ENCODE data around the gene GPR61. TPM values are rescaled to one million over a fixed set of nuclear protein-coding genes. Genes with fewer than 3 reads are reported as not detected.

GPR61 gene, protein sequence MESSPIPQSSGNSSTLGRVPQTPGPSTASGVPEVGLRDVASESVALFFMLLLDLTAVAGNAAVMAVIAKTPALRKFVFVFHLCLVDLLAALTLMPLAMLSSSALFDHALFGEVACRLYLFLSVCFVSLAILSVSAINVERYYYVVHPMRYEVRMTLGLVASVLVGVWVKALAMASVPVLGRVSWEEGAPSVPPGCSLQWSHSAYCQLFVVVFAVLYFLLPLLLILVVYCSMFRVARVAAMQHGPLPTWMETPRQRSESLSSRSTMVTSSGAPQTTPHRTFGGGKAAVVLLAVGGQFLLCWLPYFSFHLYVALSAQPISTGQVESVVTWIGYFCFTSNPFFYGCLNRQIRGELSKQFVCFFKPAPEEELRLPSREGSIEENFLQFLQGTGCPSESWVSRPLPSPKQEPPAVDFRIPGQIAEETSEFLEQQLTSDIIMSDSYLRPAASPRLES
- total RNA-seq = 0.13 TPM in 1 of 2 replicates, not detected in the other

- no peak for DNase-seq (ENCODE audit: low read depth in 2 of 2)
Measured at GRCh38 chr1:109539676-109540075, at the start of gene GPR61. Gene GPR61, plus strand, starts transcription at chr1:109539872. Its CDS starts 3,151 bp downstream, at chr1:109543023.

GRCh38 chr1:109490029-109490933 is 49.4 kb upstream of the GPR61 start:
- peak; percentile 27 to 64 for DNase-seq (ENCODE audit: low read depth in 2 of 2)

- DNase-seq (ENCODE audit: low read depth in 2 of 2) = no peak
Measured at GRCh38 chr1:109490934-109491302, 48.8 kb upstream of the GPR61 start.

GRCh38 chr1:109491372-109491771 is 48.3 kb upstream of the GPR61 start:
- no peak for DNase-seq (ENCODE audit: low read depth in 2 of 2)

DNA sequence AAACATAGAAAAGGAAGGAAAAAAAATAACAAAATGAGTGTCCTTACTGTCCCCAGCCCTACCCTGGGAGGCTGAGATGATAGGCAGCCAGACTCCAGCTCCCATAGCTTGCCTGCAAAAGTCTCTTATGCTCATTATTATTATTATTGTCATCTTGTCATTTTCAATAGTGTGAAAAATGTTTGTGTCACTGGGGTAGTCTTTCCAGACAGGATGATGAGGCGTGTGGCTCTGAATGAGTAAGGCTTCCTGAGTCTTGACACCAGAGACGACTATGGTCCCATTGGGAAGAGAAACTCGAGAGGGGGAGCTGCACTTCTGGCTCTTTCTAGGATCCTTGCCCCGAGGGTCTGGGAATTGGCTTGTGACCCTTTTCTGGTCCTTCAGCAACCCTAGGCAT is 46.9 kb upstream of the GPR61 start:
- DNase-seq (ENCODE audit: low read depth in 2 of 2) = peak in 1 of 2 donors; percentile 32

DNA sequence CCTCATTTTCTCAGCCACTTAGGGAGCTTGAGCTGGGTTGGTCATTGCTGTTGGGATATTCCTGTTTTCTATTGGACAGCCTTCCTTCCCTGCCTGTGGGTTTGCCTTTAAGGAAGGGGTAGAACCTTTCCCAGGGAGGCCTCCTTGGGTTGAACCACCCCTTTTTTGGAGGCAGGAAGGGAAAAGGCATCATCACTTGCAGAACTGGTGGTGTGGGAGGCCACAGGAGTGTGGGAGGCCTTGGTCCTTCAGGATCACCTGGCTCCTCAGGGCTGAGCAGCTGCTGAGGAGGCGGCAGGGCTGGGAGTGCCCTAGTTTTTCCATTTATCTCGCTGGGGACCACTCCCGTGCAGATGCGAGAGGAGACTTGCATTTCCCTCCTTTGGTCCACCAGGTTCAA is 46.4 kb upstream of the GPR61 start:
- DNase-seq (ENCODE audit: low read depth in 2 of 2) = no peak

- peak; percentile 61 to 81 for DNase-seq (ENCODE audit: low read depth in 2 of 2)
Measured at GRCh38 chr1:109493805-109494539, 45.7 kb upstream of the GPR61 start, which contains the start of gene CYB561D1. Gene CYB561D1, plus strand, starts transcription at chr1:109494094. Its CDS starts 46 bp downstream, at chr1:109494140.

DNA sequence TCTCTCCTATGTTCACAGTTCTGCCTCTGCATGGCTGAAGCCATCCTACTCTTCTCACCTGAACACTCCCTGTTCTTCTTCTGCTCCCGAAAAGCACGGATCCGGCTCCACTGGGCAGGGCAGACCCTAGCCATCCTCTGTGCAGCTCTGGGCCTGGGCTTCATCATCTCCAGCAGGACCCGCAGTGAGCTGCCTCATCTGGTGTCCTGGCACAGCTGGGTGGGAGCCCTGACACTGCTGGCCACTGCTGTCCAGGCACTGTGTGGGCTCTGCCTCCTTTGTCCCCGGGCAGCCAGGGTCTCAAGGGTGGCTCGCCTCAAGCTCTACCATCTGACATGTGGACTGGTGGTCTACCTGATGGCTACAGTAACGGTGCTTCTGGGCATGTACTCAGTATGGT is 43.9 kb upstream of the GPR61 start:
- DNase-seq (ENCODE audit: low read depth in 2 of 2) = no peak

DNA sequence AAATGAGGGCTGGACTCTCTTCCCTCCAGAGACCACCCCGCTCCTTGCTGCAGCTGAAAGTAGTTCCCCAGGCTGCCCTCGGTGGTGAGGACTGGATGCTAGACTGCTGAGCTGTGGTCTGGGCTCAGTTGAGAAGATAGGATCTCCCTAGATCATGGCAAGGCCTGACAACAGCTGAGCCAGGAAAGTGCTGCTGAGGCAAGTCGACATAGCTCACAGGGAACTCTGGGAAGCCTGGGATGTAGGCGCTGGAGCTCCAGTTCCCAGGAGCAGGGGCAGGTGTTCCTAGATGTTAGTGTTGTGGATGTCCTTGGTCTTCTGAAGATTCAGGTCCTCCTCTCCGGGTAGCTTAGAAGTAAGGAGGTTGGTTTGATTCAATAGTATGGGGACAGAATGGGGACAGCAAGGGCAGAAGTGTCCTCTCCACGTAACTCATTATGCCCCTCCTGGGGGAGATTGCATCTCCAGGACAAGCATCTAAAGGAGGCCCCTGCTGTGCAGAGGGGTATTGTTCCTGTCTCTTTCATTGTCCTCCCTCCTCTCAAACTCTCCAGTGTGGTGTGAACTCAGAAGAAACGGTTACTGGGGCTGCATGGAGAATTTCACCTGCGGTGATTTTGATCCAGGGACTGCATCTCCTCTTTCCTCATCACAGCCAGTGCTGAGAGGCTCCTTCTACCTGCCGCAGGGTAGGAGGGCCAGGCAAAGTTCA is 42.1 kb upstream of the GPR61 start:
- DNase-seq (ENCODE audit: low read depth in 2 of 2) = no peak

GRCh38 chr1:109498161-109498801 is 41.4 kb upstream of the GPR61 start:
- peak; percentile 49 to 57 for DNase-seq (ENCODE audit: low read depth in 2 of 2)

DNA sequence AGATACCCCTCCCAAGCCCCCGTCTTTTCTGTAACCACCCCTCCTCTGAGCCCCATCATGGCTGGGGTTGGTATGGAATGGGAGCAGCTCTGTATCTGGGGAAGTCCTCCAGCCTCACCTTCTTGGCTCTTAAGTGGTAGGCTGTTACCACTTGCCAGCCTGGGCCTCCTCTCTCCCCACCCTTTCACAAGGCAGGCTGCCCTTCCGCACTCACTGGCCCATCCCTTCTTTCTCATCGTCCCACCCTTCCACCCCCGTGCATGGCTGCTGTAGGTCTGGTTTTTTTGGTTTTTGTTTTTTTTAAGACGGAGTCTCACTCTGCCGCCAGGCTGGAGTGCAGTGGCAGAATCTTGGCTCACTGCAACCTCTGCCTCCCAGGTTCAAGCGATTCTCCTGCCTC is 40.6 kb upstream of the GPR61 start:
- no peak for DNase-seq (ENCODE audit: low read depth in 2 of 2)

- DNase-seq (ENCODE audit: low read depth in 2 of 2) = peak in 1 of 2 donors; percentile 44
Measured at GRCh38 chr1:109499661-109500536, 39.8 kb upstream of the GPR61 start.

GRCh38 chr1:109500941-109501381 is 38.7 kb upstream of the GPR61 start:
- no peak for DNase-seq (ENCODE audit: low read depth in 2 of 2)

DNA sequence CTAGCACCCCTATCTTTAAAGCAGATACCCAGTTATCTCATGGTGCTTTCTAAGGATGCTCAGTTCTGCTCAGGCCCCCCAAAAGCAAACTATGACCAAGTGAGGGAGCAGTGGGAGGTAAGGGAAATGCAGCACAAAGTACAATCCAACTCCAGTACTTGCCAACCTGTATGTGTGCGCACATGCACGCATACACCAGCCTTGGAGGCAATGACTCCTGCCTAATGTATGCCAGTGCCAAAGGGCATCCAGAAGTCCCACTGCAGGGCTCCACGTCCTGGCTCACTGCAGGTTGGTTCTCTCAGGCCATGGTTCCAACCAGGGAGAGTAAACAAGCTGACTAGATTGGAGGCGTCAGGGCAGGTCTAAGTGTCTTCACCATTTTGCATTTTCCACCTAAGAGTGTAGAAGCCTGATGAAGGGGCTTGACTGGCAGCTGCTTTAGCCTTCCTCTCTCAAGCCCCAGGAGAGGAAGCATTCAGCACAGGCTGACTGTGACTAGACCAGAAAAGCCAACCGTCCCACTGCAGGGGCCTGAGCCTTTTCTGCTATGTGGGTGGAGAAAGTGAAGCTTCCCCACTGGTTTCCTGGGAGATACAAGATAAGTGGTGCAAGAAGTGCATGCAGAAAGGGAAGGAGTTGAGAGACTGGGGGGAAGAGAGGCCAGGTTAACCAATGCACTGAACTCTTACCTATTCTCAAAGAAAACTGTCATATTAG is 37.9 kb upstream of the GPR61 start:
- no peak for DNase-seq (ENCODE audit: low read depth in 2 of 2)

DNA sequence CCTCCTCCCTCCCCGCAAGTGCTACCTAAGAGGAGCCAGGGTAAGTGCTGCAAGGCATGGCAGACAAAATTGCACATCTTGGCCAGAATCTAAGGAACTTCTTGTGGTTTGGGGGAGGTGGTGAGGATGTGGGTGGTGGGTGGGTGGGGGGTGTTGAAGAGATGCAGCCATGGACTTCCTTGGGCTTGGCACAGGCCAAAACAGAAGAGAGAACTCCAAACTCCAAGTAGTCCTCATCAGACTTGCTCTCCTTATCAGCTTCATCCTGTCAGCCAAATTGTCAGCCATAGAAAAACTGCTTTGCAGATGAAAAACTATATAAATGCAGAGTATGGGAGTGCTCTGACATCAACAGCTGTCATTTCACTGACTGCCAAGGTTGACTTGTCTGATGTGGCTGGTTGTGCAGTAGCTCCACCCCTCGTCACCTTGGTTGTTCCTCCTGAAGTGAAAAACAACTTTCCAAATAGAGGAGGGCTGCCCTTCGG is 37.3 kb upstream of the GPR61 start:
- DNase-seq (ENCODE audit: low read depth in 2 of 2) = no peak

GRCh38 chr1:109503935-109504334 is 35.7 kb upstream of the GPR61 start:
- no peak for DNase-seq (ENCODE audit: low read depth in 2 of 2)

- DNase-seq (ENCODE audit: low read depth in 2 of 2) = no peak
Measured at GRCh38 chr1:109504974-109505373, 34.7 kb upstream of the GPR61 start.
